HepG2 (cell line): ENCODE measurements around the gene FBXO28. TPM values are rescaled to one million over a fixed set of nuclear protein-coding genes. Genes with fewer than 3 reads are reported as not detected.

Experiments
- ATAC-seq: fragments of 200-7000 bp; cut with Tn5 transposase; 3 replicates; pipeline ENCODE4 v1.9.1; 2020; ENCODE audit warnings: mild to moderate bottlenecking, moderate library complexity
- BruUV-seq: library from RNA; stranded (reverse); fragments of 400-500 nt; replicated peaks from 2 replicates; lab custom pipeline; 2021; lab: Mats Ljungman, UMichigan
- CTCF ChIA-PET: fragments of 300-600 bp; formaldehyde crosslinking; extraction: SDS; loops from one replicate; lab custom pipeline; 2021; ENCODE audit warnings: low total read pairs, inconsistent platforms, low intra/inter-chr PET ratio; lab: Yijun Ruan, JAX
- POLR2A ChIA-PET: fragments of 350-600 bp; sonication (Branson Sonifier 250); formaldehyde crosslinking; loops from one replicate; lab custom pipeline; 2020; ENCODE audit warnings: antibody characterized with exemption, inconsistent platforms; lab: Yijun Ruan, JAX
- DNase-seq: peaks from one replicate; pipeline ENCODE4 v3.0.0-alpha.2; 2015; ENCODE audit warnings: low spot score
- FAIRE-seq: peaks from 3 replicates; lab custom pipeline; 2011; peaks lifted over from hg19 to GRCh38; lab: Jason Lieb, UNC
- H2AFZ ChIP-seq: one replicate; pipeline ENCODE4 v1.6.1; 2011; ENCODE audit warnings: low read length, inconsistent platforms
- H3K27ac ChIP-seq: fragments of 300-600 bp; 3 replicates; pipeline ENCODE4 v1.8.0; 2011; ENCODE audit warnings: mixed run types, mild to moderate bottlenecking, mixed read lengths, low read length, inconsistent platforms; ENCODE audit not compliant: insufficient read depth; ENCODE audit errors: extremely low read length
- H3K27me3 ChIP-seq, 2 experiments: fragments of 200-600 bp in 1 of 2; 2 replicates in 1 of 2; 3 replicates in 1 of 2; pipeline versions ENCODE4 v1.6.0 to v1.8.0; 2011; ENCODE audit warnings: low read length in 2 of 2, mild to moderate bottlenecking in 2 of 2, moderate library complexity in 2 of 2, inconsistent platforms in 1 of 2; ENCODE audit not compliant: insufficient read depth in 2 of 2, control insufficient read depth in 1 of 2
- H3K36me3 ChIP-seq, 2 experiments: fragments of 200-600 bp in 1 of 2; replicated peaks in 1 of 2; 2 replicates in 1 of 2; 3 replicates in 1 of 2; pipeline versions ENCODE4 v1.5.1 to v1.8.0; 2011; ENCODE audit warnings: low read length in 2 of 2, inconsistent platforms in 1 of 2; ENCODE audit not compliant: insufficient read depth in 2 of 2, control insufficient read depth in 1 of 2
- H3K4me1 ChIP-seq: 2 replicates; pipeline ENCODE4 v1.5.1; 2012; ENCODE audit warnings: low read length, inconsistent platforms; ENCODE audit not compliant: insufficient read depth
- H3K4me2 ChIP-seq: 2 replicates; pipeline ENCODE4 v1.6.0; 2011; ENCODE audit warnings: low read depth, low read length, inconsistent platforms
- H3K4me3 ChIP-seq, 3 experiments: fragments of 200-600 bp in 1 of 3; sonication (generic), shearing (Covaris generic) in 1 of 3; replicated peaks in 1 of 3; 2 replicates each; pipeline ENCODE4 v1.5.1; 2011 to 2016; ENCODE audit warnings: low read length in 3 of 3, inconsistent platforms in 2 of 3, low read depth in 2 of 3, mild to moderate bottlenecking in 2 of 3, control low read depth in 1 of 3, mixed read lengths in 1 of 3; ENCODE audit not compliant: insufficient read depth in 1 of 3
- H3K79me2 ChIP-seq: one replicate; pipeline ENCODE4 v1.6.1; 2011; ENCODE audit warnings: low read length, inconsistent platforms; ENCODE audit not compliant: insufficient read depth
- H3K9ac ChIP-seq: 2 replicates; pipeline ENCODE4 v1.6.0; 2011; ENCODE audit warnings: mild to moderate bottlenecking, low read depth, low read length, inconsistent platforms; ENCODE audit not compliant: insufficient read depth
- H3K9me3 ChIP-seq: 2 replicates; pipeline ENCODE4 v1.5.1; 2012; ENCODE audit warnings: mild to moderate bottlenecking, low read length
- H4K20me1 ChIP-seq: 2 replicates; pipeline ENCODE4 v1.6.0; 2011; ENCODE audit warnings: inconsistent platforms, mild to moderate bottlenecking, low read length, moderate library complexity; ENCODE audit not compliant: insufficient read depth
- AKAP8 ChIP-seq: sonication (generic); formaldehyde crosslinking; IDR thresholded peaks from 2 replicates; pipeline ENCODE4 v1.5.1; 2020; ENCODE audit warnings: mild to moderate bottlenecking, missing genetic modification reagents
- GPN1 ChIP-seq: sonication (generic); formaldehyde crosslinking; IDR thresholded peaks from 2 replicates; pipeline ENCODE4 v1.5.1; 2020; ENCODE audit warnings: missing genetic modification reagents, borderline replicate concordance
- HHEX ChIP-seq: IDR thresholded peaks from 2 replicates; pipeline ENCODE4 v1.6.1; 2016; ENCODE audit warnings: control low read depth
- HNF4A ChIP-seq: sonication (generic); formaldehyde crosslinking; IDR thresholded peaks from 2 replicates; pipeline ENCODE4 v1.4.0; 2020; ENCODE audit warnings: missing genetic modification reagents
- MIER3 ChIP-seq: IDR thresholded peaks from 2 replicates; pipeline ENCODE4 v1.6.1; 2016; ENCODE audit warnings: missing compliant biosample characterization, borderline replicate concordance
- MYNN ChIP-seq: sonication (generic); formaldehyde crosslinking; IDR thresholded peaks from 2 replicates; pipeline ENCODE4 v1.4.0; 2020; ENCODE audit warnings: mild to moderate bottlenecking, low read depth, missing genetic modification reagents
- SMYD3 ChIP-seq: sonication (generic); formaldehyde crosslinking; IDR thresholded peaks from 2 replicates; pipeline ENCODE4 v1.8.1; 2023; ENCODE audit warnings: mild to moderate bottlenecking, missing genetic modification reagents
- SSRP1 ChIP-seq: IDR thresholded peaks from 2 replicates; pipeline ENCODE4 v1.6.1; 2016; ENCODE audit warnings: control low read depth
- ZNF205 ChIP-seq: IDR thresholded peaks from 2 replicates; pipeline ENCODE4 v1.6.1; 2018; ENCODE audit warnings: missing biosample characterization, missing genetic modification reagents
- ZNF652 ChIP-seq: IDR thresholded peaks from 2 replicates; pipeline ENCODE4 v1.6.1; 2016; ENCODE audit warnings: low read depth, borderline replicate concordance
- ZNF850 ChIP-seq: sonication (generic); formaldehyde crosslinking; conservative IDR thresholded peaks from 2 replicates; pipeline ENCODE4 v1.9.0; 2021; ENCODE audit warnings: mild to moderate bottlenecking, missing genetic modification reagents
- WGBS: methylation state at CpG from one replicate; pipeline ENCODE4 v1.1.6; 2017; ENCODE audit warnings: low lambda C conversion rate; 5-methylcytosine and 5-hydroxymethylcytosine counted together
- in situ Hi-C: cut with HindIII; loops from 2 replicates; pipeline ENCODE4 v1.10.0; 2017; ENCODE audit warnings: low pct_unique_long_range_greater_than_20kb; ENCODE audit not compliant: extremely low pct_ligation_motif_present
- intact Hi-C: fragments of 100-400 bp; cut with micrococcal nuclease; formaldehyde crosslinking; loops from one replicate; pipeline ENCODE4 v1.10.0; 2022; ENCODE audit not compliant: unreplicated experiment
- polyA plus RNA-seq, 8 experiments: library from polyadenylated mRNA; depleted of rRNA in 3 of 8; stranded (reverse) in 7 of 8; unstranded in 1 of 8; fragments of >200 nt; fragmentation: Illumina TruSeq in 4 of 8; extraction: Trizol in 4 of 8; gene quantifications; 2 replicates each; pipeline versions ENCODE4 v1.2.1 to v1.2.3, GENCODE V29; 2011 to 2016; ENCODE audit warnings: low read depth in 4 of 8, missing spikeins in 1 of 8, mixed read lengths in 1 of 8; ENCODE audit not compliant: insufficient read depth in 1 of 8
- total RNA-seq, 5 experiments: library from RNA; depleted of rRNA; stranded (reverse); fragments of >200 nt; fragmentation: Illumina TruSeq; extraction: Trizol; gene quantifications; 2 replicates each; pipeline ENCODE4 v1.2.3, GENCODE V29; 2016; ENCODE audit warnings: low read depth in 1 of 5
- TF ChIP-seq, protein P1 (sequence below): fragments of 450-650 bp; IDR thresholded peaks from 2 replicates; pipeline ENCODE4 v1.6.1; 2017; ENCODE audit warnings: mild to moderate bottlenecking
- TF ChIP-seq, protein P2 (sequence below): sonication (generic); formaldehyde crosslinking; IDR thresholded peaks from 2 replicates; pipeline ENCODE4 v1.4.0; 2020; ENCODE audit warnings: missing genetic modification reagents, borderline replicate concordance

Gene FBXO28
- total and polyA plus RNA-seq, 2 of the 13 experiments (the other 11 are each of a cell fraction or from before 2014, with no cell fraction given) = 8.5 to 29.1 TPM

DNA sequence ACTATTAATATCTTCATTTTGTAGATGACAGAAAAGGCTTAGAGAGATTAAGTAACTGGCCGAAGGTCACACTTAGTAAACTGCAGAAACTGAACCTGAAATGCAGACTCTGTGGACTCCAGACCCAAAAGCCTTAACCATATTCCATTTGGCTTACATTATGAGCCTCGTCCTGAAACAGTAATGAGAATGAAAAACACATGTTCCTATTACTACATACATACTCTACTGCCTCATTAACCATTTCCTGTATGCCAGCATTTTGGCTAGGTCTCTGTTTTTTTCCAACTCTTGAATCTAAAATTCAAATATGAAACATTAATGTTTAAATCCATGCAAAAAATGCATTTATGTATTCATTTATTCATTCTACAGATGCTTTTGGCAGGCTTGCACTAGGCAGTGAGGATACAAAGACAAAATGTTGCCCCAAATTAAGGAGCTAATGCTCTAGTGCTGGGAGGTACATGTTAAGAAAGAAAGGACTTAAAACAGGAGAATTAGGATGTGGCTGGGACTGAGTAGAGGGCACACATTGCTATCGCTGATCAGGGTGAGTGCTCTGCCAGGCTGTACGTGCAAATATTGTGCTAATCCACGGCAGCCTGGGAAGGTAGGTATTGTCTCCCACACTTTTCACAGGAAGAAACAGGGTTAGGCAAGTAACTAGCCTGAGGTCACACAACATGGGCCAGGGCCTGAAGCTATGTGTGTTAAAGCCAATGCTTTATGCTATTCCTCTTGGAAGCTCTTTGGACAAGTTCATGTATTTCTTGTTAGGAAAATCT, 83.1 kb downstream of the FBXO28 start:
- H3K4me3 ChIP-seq = no peak overlapping the region
- H3K4me1 ChIP-seq = peaks cover 27% of the 10 kb centered on the region
- ATAC-seq = peak; percentile 43
- H3K36me3 ChIP-seq = peaks cover 0 to 7% of the 10 kb centered on the region in 2 experiments; a peak in 2 of 5 replicates
- H3K79me2 ChIP-seq = no peaks in the 10 kb centered on the region
- no peaks in the 10 kb centered on the region for H3K27me3 ChIP-seq
- H2AFZ ChIP-seq = no peak overlapping the region
- H3K9ac ChIP-seq = no peak overlapping the region
- no peak for TF ChIP-seq HHEX (CRISPR knock-in tag)
- TF ChIP-seq HNF4A (CRISPR knock-in tag) = peak; percentile 26
- TF ChIP-seq ZNF652 = peak; percentile 45
- no peaks in the 10 kb centered on the region for H4K20me1 ChIP-seq
- no TSS peak for BruUV-seq
- intact Hi-C loops (no loop called here), in situ Hi-C loops (no loop called here)
- DNase-seq = no peak
- no peak for FAIRE-seq
- H3K4me2 ChIP-seq = no peak overlapping the region
- POLR2A ChIA-PET = no interaction called here
- 40% methylated on average over 5 of the region's 5 CpGs for whole genome bisulfite sequencing
- H3K27ac ChIP-seq = no peak overlapping the region
- CTCF ChIA-PET = no interaction called here
- H3K9me3 ChIP-seq = no peaks in the 10 kb centered on the region

- Histone ChIP-seq H3K79me2 (no peaks in the 10 kb centered on the region), H2AFZ (no peak overlapping the region), H3K9ac (no peak overlapping the region), H4K20me1 (no peaks in the 10 kb centered on the region), H3K4me3 (no peak overlapping the region), H3K27ac (no peak overlapping the region), H3K4me2 (no peak overlapping the region), H3K9me3 (no peaks in the 10 kb centered on the region), H3K27me3 (no peaks in the 10 kb centered on the region), H3K36me3 (no peaks in the 10 kb centered on the region), H3K4me1 (peaks cover 40% of the 10 kb centered on the region)
- FAIRE-seq = no peak
- BruUV-seq = no TSS peak
- no peak for DNase-seq
- POLR2A ChIA-PET = no interaction called here
- no peak for ATAC-seq
- in situ Hi-C loops = no loop called here
- CTCF ChIA-PET = no interaction called here
- 65% methylated on average over 4 of the region's 4 CpGs for WGBS
- intact Hi-C loops = no loop called here
- TF ChIP-seq, protein P1, sequence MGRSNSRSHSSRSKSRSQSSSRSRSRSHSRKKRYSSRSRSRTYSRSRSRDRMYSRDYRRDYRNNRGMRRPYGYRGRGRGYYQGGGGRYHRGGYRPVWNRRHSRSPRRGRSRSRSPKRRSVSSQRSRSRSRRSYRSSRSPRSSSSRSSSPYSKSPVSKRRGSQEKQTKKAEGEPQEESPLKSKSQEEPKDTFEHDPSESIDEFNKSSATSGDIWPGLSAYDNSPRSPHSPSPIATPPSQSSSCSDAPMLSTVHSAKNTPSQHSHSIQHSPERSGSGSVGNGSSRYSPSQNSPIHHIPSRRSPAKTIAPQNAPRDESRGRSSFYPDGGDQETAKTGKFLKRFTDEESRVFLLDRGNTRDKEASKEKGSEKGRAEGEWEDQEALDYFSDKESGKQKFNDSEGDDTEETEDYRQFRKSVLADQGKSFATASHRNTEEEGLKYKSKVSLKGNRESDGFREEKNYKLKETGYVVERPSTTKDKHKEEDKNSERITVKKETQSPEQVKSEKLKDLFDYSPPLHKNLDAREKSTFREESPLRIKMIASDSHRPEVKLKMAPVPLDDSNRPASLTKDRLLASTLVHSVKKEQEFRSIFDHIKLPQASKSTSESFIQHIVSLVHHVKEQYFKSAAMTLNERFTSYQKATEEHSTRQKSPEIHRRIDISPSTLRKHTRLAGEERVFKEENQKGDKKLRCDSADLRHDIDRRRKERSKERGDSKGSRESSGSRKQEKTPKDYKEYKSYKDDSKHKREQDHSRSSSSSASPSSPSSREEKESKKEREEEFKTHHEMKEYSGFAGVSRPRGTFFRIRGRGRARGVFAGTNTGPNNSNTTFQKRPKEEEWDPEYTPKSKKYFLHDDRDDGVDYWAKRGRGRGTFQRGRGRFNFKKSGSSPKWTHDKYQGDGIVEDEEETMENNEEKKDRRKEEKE = no peak
- TF ChIP-seq MYNN (CRISPR knock-in tag) (no peak), ZNF850 (CRISPR knock-in tag) (no peak), SSRP1 (no peak), GPN1 (CRISPR knock-in tag) (no peak), ZNF205 (CRISPR knock-in tag) (no peak), MIER3 (CRISPR knock-in tag) (no peak), SMYD3 (CRISPR knock-in tag) (no peak), AKAP8 (CRISPR knock-in tag) (no peak)
- TF ChIP-seq, protein P2, sequence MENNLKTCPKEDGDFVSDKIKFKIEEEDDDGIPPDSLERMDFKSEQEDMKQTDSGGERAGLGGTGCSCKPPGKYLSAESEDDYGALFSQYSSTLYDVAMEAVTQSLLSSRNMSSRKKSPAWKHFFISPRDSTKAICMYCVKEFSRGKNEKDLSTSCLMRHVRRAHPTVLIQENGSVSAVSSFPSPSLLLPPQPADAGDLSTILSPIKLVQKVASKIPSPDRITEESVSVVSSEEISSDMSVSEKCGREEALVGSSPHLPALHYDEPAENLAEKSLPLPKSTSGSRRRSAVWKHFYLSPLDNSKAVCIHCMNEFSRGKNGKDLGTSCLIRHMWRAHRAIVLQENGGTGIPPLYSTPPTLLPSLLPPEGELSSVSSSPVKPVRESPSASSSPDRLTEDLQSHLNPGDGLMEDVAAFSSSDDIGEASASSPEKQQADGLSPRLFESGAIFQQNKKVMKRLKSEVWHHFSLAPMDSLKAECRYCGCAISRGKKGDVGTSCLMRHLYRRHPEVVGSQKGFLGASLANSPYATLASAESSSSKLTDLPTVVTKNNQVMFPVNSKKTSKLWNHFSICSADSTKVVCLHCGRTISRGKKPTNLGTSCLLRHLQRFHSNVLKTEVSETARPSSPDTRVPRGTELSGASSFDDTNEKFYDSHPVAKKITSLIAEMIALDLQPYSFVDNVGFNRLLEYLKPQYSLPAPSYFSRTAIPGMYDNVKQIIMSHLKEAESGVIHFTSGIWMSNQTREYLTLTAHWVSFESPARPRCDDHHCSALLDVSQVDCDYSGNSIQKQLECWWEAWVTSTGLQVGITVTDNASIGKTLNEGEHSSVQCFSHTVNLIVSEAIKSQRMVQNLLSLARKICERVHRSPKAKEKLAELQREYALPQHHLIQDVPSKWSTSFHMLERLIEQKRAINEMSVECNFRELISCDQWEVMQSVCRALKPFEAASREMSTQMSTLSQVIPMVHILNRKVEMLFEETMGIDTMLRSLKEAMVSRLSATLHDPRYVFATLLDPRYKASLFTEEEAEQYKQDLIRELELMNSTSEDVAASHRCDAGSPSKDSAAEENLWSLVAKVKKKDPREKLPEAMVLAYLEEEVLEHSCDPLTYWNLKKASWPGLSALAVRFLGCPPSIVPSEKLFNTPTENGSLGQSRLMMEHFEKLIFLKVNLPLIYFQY (CRISPR knock-in tag) = no peak
Observed at GRCh38 chr1:224198572-224198971, 84.7 kb downstream of the FBXO28 start.
